ENCODE measurements around the gene POLN. TPM values are rescaled to one million over a fixed set of nuclear protein-coding genes. Genes with fewer than 3 reads are reported as not detected.

POLN gene
- total and polyA plus RNA-seq, 2 donors from 2014 or later: 1.3 to 3.8 TPM

DNA sequence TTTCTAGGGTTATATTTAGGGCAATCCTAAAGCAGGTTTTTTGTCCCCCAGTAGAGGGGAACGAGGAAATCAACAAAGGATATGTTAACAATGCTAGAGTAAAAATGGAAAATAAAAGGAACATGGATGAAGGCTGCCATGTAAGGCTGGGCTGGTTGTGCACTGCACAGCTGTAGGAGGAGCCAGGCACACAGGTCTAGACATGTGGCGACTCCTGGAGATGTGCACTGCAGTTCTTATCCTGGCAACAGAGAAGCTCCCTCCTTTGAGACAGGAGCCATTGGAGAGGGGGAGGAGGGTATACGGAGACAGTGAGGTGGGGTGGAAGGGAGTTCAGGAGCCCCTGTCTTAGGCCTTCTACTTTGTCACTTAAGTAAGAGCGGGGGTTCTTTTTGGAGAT lies 116.9 kb downstream of the POLN start:
- Histone ChIP-seq H3K27me3 (ENCODE audit: control insufficient read depth, insufficient read depth, low read length) (no peaks in the 10 kb centered on the region), H3K4me3 (ENCODE audit: low read length in 3 of 3) (no peak overlapping the region), H3K9ac (ENCODE audit: low read length in 3 of 3) (no peak overlapping the region), H3K27ac (ENCODE audit: low read depth in 2 of 2, low read length in 2 of 2) (no peak overlapping the region), H3K36me3 (ENCODE audit: control insufficient read depth in 2 of 3, insufficient read depth in 3 of 3, low read length in 3 of 3) (no peaks in the 10 kb centered on the region), H3K4me1 (ENCODE audit: control insufficient read depth in 2 of 3, insufficient read depth in 2 of 3, low read depth in 1 of 3, low read length in 3 of 3) (no peaks in the 10 kb centered on the region), H3K9me3 (ENCODE audit: control insufficient read depth in 2 of 3, insufficient read depth in 1 of 3, low read length in 3 of 3) (no peaks in the 10 kb centered on the region)
- intact Hi-C loops (cut with DNase I): no loop called here
- TF ChIP-seq, protein P1, sequence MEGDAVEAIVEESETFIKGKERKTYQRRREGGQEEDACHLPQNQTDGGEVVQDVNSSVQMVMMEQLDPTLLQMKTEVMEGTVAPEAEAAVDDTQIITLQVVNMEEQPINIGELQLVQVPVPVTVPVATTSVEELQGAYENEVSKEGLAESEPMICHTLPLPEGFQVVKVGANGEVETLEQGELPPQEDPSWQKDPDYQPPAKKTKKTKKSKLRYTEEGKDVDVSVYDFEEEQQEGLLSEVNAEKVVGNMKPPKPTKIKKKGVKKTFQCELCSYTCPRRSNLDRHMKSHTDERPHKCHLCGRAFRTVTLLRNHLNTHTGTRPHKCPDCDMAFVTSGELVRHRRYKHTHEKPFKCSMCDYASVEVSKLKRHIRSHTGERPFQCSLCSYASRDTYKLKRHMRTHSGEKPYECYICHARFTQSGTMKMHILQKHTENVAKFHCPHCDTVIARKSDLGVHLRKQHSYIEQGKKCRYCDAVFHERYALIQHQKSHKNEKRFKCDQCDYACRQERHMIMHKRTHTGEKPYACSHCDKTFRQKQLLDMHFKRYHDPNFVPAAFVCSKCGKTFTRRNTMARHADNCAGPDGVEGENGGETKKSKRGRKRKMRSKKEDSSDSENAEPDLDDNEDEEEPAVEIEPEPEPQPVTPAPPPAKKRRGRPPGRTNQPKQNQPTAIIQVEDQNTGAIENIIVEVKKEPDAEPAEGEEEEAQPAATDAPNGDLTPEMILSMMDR (IDR thresholded peaks at IDR 0.05; ENCODE audit: borderline replicate concordance, extremely low read depth, insufficient read depth): no peak
- no peak for DNase-seq
- no peak for FAIRE-seq

DNA sequence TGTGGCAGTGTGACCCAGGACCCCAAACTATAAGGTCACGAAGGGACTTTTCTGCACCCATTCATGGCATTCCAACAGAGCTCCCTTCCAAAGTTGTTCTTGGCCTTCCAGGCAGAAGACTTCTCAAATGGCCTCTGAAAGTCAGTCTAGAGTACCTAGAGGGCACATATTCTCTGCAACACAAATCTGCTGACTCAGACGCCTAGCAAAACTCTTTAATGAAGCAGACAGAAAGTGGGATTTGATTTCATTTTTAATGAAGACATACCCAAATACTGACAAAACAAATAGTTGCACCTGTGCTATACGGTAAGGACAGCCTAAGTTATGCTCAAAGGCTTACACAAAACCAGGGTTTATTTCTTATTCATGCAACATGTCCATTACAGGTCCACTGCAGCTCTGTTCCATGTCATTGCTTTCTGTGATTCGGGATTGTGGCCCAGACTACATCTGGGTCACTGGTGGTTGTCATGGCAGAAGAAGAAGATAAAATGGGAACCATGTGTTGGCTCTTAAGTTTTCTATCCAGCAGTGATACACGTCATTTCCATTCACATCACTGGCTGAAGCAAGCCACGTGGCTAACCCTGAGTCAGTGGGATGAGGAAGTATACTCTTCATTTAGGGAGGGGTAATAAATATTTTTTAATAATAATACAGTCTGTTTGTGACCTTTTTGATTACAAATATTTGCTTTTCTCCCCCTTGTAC lies 125.1 kb downstream of the POLN start:
- TF ChIP-seq, protein P1 (IDR thresholded peaks at IDR 0.05; ENCODE audit: borderline replicate concordance, extremely low read depth, insufficient read depth): no peak
- no peak overlapping the region for H3K4me3 ChIP-seq (ENCODE audit: low read length in 3 of 3)
- H3K9ac ChIP-seq (ENCODE audit: low read length in 3 of 3): no peak overlapping the region
- intact Hi-C loops (cut with DNase I): no loop called here
- FAIRE-seq (no peak), DNase-seq (no peak)
- no peaks in the 10 kb centered on the region for H3K4me1 ChIP-seq (ENCODE audit: control insufficient read depth in 2 of 3, insufficient read depth in 2 of 3, low read depth in 1 of 3, low read length in 3 of 3)
- H3K27ac ChIP-seq (ENCODE audit: low read depth in 2 of 2, low read length in 2 of 2): no peak overlapping the region
- H3K9me3 ChIP-seq (ENCODE audit: control insufficient read depth in 2 of 3, insufficient read depth in 1 of 3, low read length in 3 of 3): no peaks in the 10 kb centered on the region
- H3K36me3 ChIP-seq (ENCODE audit: control insufficient read depth in 2 of 3, insufficient read depth in 3 of 3, low read length in 3 of 3): no peaks in the 10 kb centered on the region
- no peaks in the 10 kb centered on the region for H3K27me3 ChIP-seq (ENCODE audit: control insufficient read depth, insufficient read depth, low read length)

DNA sequence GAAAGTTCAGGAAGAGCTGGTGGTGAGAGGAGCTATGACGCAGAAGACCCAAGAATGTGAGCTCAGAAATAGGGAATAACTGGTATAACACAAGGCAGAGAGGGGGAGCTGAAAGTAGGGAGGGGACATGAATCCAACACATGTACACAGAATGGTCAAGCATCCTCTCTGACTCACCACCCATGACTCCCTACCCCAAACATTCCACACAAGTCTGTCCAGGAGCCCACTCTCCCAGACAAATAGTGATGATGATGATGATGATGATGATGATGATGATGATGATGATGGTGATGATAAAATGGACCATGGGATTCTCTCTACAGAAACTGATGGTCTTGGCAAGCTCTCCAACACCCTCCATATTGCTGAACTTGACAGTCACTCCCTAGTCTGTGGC lies 136.4 kb downstream of the POLN start:
- Histone ChIP-seq H3K27me3 (ENCODE audit: control insufficient read depth, insufficient read depth, low read length) (no peaks in the 10 kb centered on the region), H3K4me3 (ENCODE audit: low read length in 3 of 3) (no peak overlapping the region), H3K27ac (ENCODE audit: low read depth in 2 of 2, low read length in 2 of 2) (no peak overlapping the region), H3K4me1 (ENCODE audit: control insufficient read depth in 2 of 3, insufficient read depth in 2 of 3, low read depth in 1 of 3, low read length in 3 of 3) (no peaks in the 10 kb centered on the region), H3K9me3 (ENCODE audit: control insufficient read depth in 2 of 3, insufficient read depth in 1 of 3, low read length in 3 of 3) (peaks cover 0 to 13% (median 6%) of the 10 kb centered on the region in 3 donors), H3K36me3 (ENCODE audit: control insufficient read depth in 2 of 3, insufficient read depth in 3 of 3, low read length in 3 of 3) (no peaks in the 10 kb centered on the region), H3K9ac (ENCODE audit: low read length in 3 of 3) (no peak overlapping the region)
- DNase-seq (no peak), FAIRE-seq (no peak)
- intact Hi-C loops (cut with DNase I): no loop called here
- TF ChIP-seq, protein P1 (IDR thresholded peaks at IDR 0.05; ENCODE audit: borderline replicate concordance, extremely low read depth, insufficient read depth): no peak
